K562 (cell line): ENCODE data around the gene CCDC187. TPM values are rescaled to one million over a fixed set of nuclear protein-coding genes. Genes with fewer than 3 reads are reported as not detected.

Source experiments
- ATAC-seq: fragments of 200-7000 bp; cut with Tn5 transposase; 3 replicates; pipeline ENCODE4 v1.9.1; 2020; ENCODE audit warnings: moderate library complexity
- BruUV-seq: library from RNA; stranded (reverse); fragments of 400-500 nt; replicated peaks from 2 replicates; lab custom pipeline; 2021; lab: Mats Ljungman, UMichigan
- CTCF ChIA-PET: fragments of 300-600 bp; formaldehyde crosslinking; extraction: SDS; loops from one replicate; lab custom pipeline; 2021; ENCODE audit warnings: low intra/inter-chr PET ratio; lab: Yijun Ruan, JAX
- POLR2A ChIA-PET: fragments of 300-600, 350-650 bp; sonication (Branson Sonifier 250); formaldehyde crosslinking; extraction: SDS; loops from one replicate; lab custom pipeline; 2021; ENCODE audit warnings: antibody characterized with exemption, inconsistent platforms; lab: Yijun Ruan, JAX
- DNase-seq, 4 experiments: peaks; one replicate each; pipeline versions ENCODE4 v3.0.0 to v3.0.0-alpha.2; 2011 to 2018; ENCODE audit warnings: low spot score in 3 of 4, mixed read lengths in 3 of 4; ENCODE audit errors: extremely low read depth in 1 of 4
- FAIRE-seq: peaks from 2 replicates; lab custom pipeline; 2011; peaks lifted over from hg19 to GRCh38; lab: Jason Lieb, UNC
- H2AFZ ChIP-seq: 2 replicates; pipeline ENCODE4 v1.6.0; 2011; ENCODE audit warnings: low read depth, low read length, control low read depth, inconsistent platforms
- H3K27ac ChIP-seq: fragments of 200-600 bp; 3 replicates; pipeline ENCODE4 v1.8.0; 2011; ENCODE audit warnings: low read depth, mild to moderate bottlenecking, control low read depth, inconsistent platforms, low read length, moderate library complexity, mixed read lengths; ENCODE audit errors: extremely low read depth
- H3K27me3 ChIP-seq, 2 experiments: fragments of 300-600 bp in 1 of 2; 2 replicates in 1 of 2; 3 replicates in 1 of 2; pipeline versions ENCODE4 v1.6.0 to v1.8.0; 2011; ENCODE audit warnings: inconsistent platforms in 2 of 2, low read length in 2 of 2, mild to moderate bottlenecking in 1 of 2, mixed read lengths in 1 of 2, moderate library complexity in 1 of 2; ENCODE audit not compliant: control insufficient read depth in 2 of 2, insufficient read depth in 2 of 2
- H3K36me3 ChIP-seq: fragments of 300-600 bp; 3 replicates; pipeline ENCODE4 v1.8.0; 2011; ENCODE audit warnings: mild to moderate bottlenecking, low read length, inconsistent platforms; ENCODE audit not compliant: control insufficient read depth, insufficient read depth
- H3K4me1 ChIP-seq, 2 experiments: fragments of 200-600 bp in 1 of 2; replicated peaks in 1 of 2; 2 replicates in 1 of 2; 3 replicates in 1 of 2; pipeline versions ENCODE4 v1.5.1 to v1.8.0; 2011; ENCODE audit warnings: inconsistent platforms in 2 of 2, low read length in 2 of 2, mild to moderate bottlenecking in 1 of 2, mixed read lengths in 1 of 2, moderate library complexity in 1 of 2; ENCODE audit not compliant: control insufficient read depth in 2 of 2, insufficient read depth in 2 of 2
- H3K4me2 ChIP-seq: 2 replicates; pipeline ENCODE4 v1.6.1; 2011; ENCODE audit warnings: low read length, control low read depth, inconsistent platforms, mixed read lengths; ENCODE audit not compliant: insufficient read depth
- H3K4me3 ChIP-seq: fragments of 200-600 bp; sonication (generic), shearing (Covaris generic); 2 replicates; pipeline ENCODE4 v1.5.1; 2016; ENCODE audit warnings: control low read depth, inconsistent platforms
- H3K79me2 ChIP-seq: fragments of 200-600 bp; 3 replicates; pipeline ENCODE4 v1.8.0; 2011; ENCODE audit warnings: low read length, inconsistent platforms; ENCODE audit not compliant: control insufficient read depth, insufficient read depth
- H3K9ac ChIP-seq, 2 experiments: 2 replicates each; pipeline versions ENCODE4 v1.6.0 to v1.6.1; 2011; ENCODE audit warnings: low read depth in 2 of 2, low read length in 2 of 2, control low read depth in 1 of 2, inconsistent platforms in 1 of 2, mild to moderate bottlenecking in 1 of 2, mixed read lengths in 1 of 2; ENCODE audit not compliant: insufficient read depth in 1 of 2
- H3K9me1 ChIP-seq: one replicate; pipeline ENCODE4 v1.6.0; 2011; ENCODE audit warnings: inconsistent platforms, mild to moderate bottlenecking, low read length, moderate library complexity; ENCODE audit not compliant: control insufficient read depth, insufficient read depth
- H3K9me3 ChIP-seq: replicated peaks from 2 replicates; pipeline ENCODE4 v1.5.1; 2011; ENCODE audit warnings: low read depth, low read length, inconsistent platforms; ENCODE audit not compliant: control insufficient read depth, insufficient read depth
- H4K20me1 ChIP-seq: replicated peaks from 2 replicates; pipeline ENCODE4 v1.6.1; 2011; ENCODE audit warnings: low read length, inconsistent platforms, mixed read lengths; ENCODE audit not compliant: control insufficient read depth, insufficient read depth
- DNMT1 ChIP-seq: fragments of 450-650 bp; IDR thresholded peaks from 2 replicates; pipeline ENCODE4 v1.6.1; 2016; ENCODE audit warnings: antibody characterized with exemption, mild to moderate bottlenecking
- EP300 ChIP-seq: IDR thresholded peaks from 2 replicates; pipeline ENCODE4 v1.6.1; 2012; ENCODE audit warnings: low read length, improper control_type of control experiment
- MCM5 ChIP-seq: fragments of 450-650 bp; IDR thresholded peaks from 2 replicates; pipeline ENCODE4 v1.6.1; 2016; ENCODE audit warnings: low read depth
- POLR2G ChIP-seq: fragments of 200-400 bp; formaldehyde crosslinking; IDR thresholded peaks from 2 replicates; pipeline ENCODE4 v1.6.1; 2017; ENCODE audit warnings: low read depth, mild to moderate bottlenecking, antibody characterized with exemption, low read length, moderate library complexity
- SIN3B ChIP-seq: fragments of 450-650 bp; IDR thresholded peaks from 2 replicates; pipeline ENCODE4 v1.6.1; 2017; ENCODE audit warnings: low read depth, mild to moderate bottlenecking, moderate library complexity
- WGBS: fragments of 100-300 bp; shearing (Covaris generic); methylation state at CpG from one replicate; pipeline ENCODE4 v1.1.6; 2016; ENCODE audit warnings: low coverage, mixed read lengths; ENCODE audit not compliant: insufficient coverage; ENCODE audit errors: missing lambda C conversion rate; 5-methylcytosine and 5-hydroxymethylcytosine counted together
- in situ Hi-C: fragments of 300-500 bp; cut with MboI; formaldehyde crosslinking; loops from 4 replicates; pipeline ENCODE4 v1.15.0; 2018; ENCODE audit warnings: inconsistent platforms, mixed read lengths
- intact Hi-C: fragments of 100-400 bp; cut with micrococcal nuclease; formaldehyde crosslinking; loops from 2 replicates; pipeline ENCODE4 v1.14.2; 2022
- polyA plus RNA-seq, 8 experiments: library from polyadenylated mRNA; depleted of rRNA in 4 of 8; stranded (reverse) in 5 of 8; unstranded in 3 of 8; fragments of >200 nt; fragmentation: Nextera tagmentation in 2 of 8; fragmentation: Illumina TruSeq in 1 of 8; extraction: Ambion mirVana in 2 of 8; extraction: Trizol in 1 of 8; gene quantifications; 2 replicates each; pipeline versions ENCODE4 v1.2.1 to v1.2.3, GENCODE V29; 2011 to 2014; ENCODE audit warnings: inconsistent platforms in 1 of 8, missing spikeins in 1 of 8
- total RNA-seq, 7 experiments: library from RNA; depleted of rRNA in 6 of 7; stranded (reverse); fragments of >200 nt in 6 of 7; fragmentation: Illumina TruSeq in 2 of 7; extraction: Trizol in 2 of 7; gene quantifications; 2 replicates each; pipeline versions ENCODE4 v1.2.1 to v1.2.3, GENCODE V29; 2011 to 2021; ENCODE audit warnings: low replicate concordance in 1 of 7
- TF ChIP-seq, protein P1 (sequence below): sonication (generic); formaldehyde crosslinking; IDR thresholded peaks from 2 replicates; pipeline ENCODE4 v1.8.1; 2023; ENCODE audit warnings: mild to moderate bottlenecking, missing genetic modification reagents

Gene CCDC187
- total and polyA plus RNA-seq, 9 of the 15 experiments (the other 6 are each of a cell fraction or from before 2014, with no cell fraction given) = not detected

DNA sequence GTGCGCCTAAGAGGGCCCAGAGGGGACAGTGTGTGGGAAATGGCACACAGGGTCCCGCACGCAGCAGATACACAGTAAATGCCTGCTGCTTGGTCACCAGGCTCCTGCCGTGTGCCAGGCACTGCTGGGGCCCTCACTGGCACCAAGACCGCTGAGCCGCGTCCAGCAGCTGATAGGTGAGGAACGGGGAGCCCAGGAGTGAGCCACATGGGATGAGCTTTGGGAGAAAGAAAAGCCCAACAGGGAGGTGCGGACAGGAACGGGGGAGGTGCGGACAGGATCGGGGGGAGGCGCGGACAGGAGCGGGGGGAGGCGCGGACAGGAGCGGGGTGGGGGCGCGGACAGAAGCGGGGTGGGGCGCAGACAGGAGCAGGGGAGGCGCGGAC lies 40.0 kb upstream of the CCDC187 start:
- no peak overlapping the region for H3K4me2 ChIP-seq
- peaks cover 7% of the 10 kb centered on the region; the same call in 1 of the 3 replicates for H3K36me3 ChIP-seq
- WGBS = 78% methylated on average over 10 of the region's 24 CpGs
- TF ChIP-seq MCM5 (no peak), DNMT1 (no peak), SIN3B (no peak), POLR2G (peak; percentile 37; the same call in 1 of the 2 replicates), EP300 (no peak)
- TF ChIP-seq, protein P1, sequence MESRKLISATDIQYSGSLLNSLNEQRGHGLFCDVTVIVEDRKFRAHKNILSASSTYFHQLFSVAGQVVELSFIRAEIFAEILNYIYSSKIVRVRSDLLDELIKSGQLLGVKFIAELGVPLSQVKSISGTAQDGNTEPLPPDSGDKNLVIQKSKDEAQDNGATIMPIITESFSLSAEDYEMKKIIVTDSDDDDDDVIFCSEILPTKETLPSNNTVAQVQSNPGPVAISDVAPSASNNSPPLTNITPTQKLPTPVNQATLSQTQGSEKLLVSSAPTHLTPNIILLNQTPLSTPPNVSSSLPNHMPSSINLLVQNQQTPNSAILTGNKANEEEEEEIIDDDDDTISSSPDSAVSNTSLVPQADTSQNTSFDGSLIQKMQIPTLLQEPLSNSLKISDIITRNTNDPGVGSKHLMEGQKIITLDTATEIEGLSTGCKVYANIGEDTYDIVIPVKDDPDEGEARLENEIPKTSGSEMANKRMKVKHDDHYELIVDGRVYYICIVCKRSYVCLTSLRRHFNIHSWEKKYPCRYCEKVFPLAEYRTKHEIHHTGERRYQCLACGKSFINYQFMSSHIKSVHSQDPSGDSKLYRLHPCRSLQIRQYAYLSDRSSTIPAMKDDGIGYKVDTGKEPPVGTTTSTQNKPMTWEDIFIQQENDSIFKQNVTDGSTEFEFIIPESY = 0 out of 2 replicates have a peak, but pooled peaks have one; percentile 63
- H3K4me3 ChIP-seq = no peak overlapping the region
- ChIA-PET CTCF (no interaction called here), POLR2A (no interaction called here)
- intact Hi-C loops (no loop called here), in situ Hi-C loops (loop anchor here (25.0 kb wide), 1 partner anchor 293 kb away; no protein-coding TSS in a partner anchor)
- no peak overlapping the region for H2AFZ ChIP-seq
- no peaks in the 10 kb centered on the region for H3K9me3 ChIP-seq
- DNase-seq (no peak), ATAC-seq (no peak), FAIRE-seq (no peak)
- H3K9me1 ChIP-seq = peaks cover 6% of the 10 kb centered on the region
- peak overlapping the region in 1 of 2 experiments; percentile 91; a peak in 2 of 4 replicates for H3K9ac ChIP-seq
- H3K27me3 ChIP-seq = no peaks in the 10 kb centered on the region
- no peaks in the 10 kb centered on the region for H4K20me1 ChIP-seq
- no TSS peak for BruUV-seq
- peaks cover 19 to 97% of the 10 kb centered on the region in 2 experiments for H3K4me1 ChIP-seq
- H3K79me2 ChIP-seq = no peaks in the 10 kb centered on the region
- no peak overlapping the region for H3K27ac ChIP-seq
